Cardiac fibroblast (primary cell): Measurements from ENCODE around the gene RNF214.

Source experiments
- DNase-seq, 2 donors: peaks; one replicate each; pipeline versions ENCODE4 v3.0.0 to v3.0.0-alpha.2; 2010; ENCODE audit warnings: low read depth in 2 of 2
- H3K4me3 ChIP-seq, 2 donors: replicated peaks in 1 of 2; 1 replicate in 1 of 2; 2 replicates in 1 of 2; pipeline ENCODE4 v1.5.1; 2011; ENCODE audit warnings: low read depth in 2 of 2, low read length in 2 of 2, mild to moderate bottlenecking in 2 of 2, moderate library complexity in 1 of 2
- CTCF ChIP-seq: IDR thresholded peaks from one replicate; pipeline ENCODE4 v1.5.1; 2011; ENCODE audit warnings: low read depth, mild to moderate bottlenecking, low read length, inconsistent platforms

Gene RNF214

GRCh38 chr11:117187799-117188481 lies 44.5 kb upstream of the RNF214 start:
- no peak overlapping the region for H3K4me3 ChIP-seq
- TF ChIP-seq CTCF = no peak
- DNase-seq = no peak

GRCh38 chr11:117188620-117189081 lies 43.8 kb upstream of the RNF214 start:
- no peak for DNase-seq
- no peak overlapping the region for H3K4me3 ChIP-seq
- no peak for TF ChIP-seq CTCF

GRCh38 chr11:117189191-117189940 lies 43.1 kb upstream of the RNF214 start:
- no peak for DNase-seq
- no peak overlapping the region for H3K4me3 ChIP-seq
- no peak for TF ChIP-seq CTCF

- DNase-seq = no peak
- H3K4me3 ChIP-seq = no peak overlapping the region
- TF ChIP-seq CTCF = no peak
Observed at GRCh38 chr11:117189941-117190544, 42.4 kb upstream of the RNF214 start.

GRCh38 chr11:117191680-117192400 lies 40.6 kb upstream of the RNF214 start:
- no peak for DNase-seq
- H3K4me3 ChIP-seq = no peak overlapping the region
- no peak for TF ChIP-seq CTCF

GRCh38 chr11:117192401-117192875 lies 40.0 kb upstream of the RNF214 start:
- no peak for TF ChIP-seq CTCF
- no peak for DNase-seq
- H3K4me3 ChIP-seq = no peak overlapping the region
